AG04450 (cell line): Measurements from ENCODE around the gene FIZ1. TPM values are rescaled to one million over a fixed set of nuclear protein-coding genes. Genes with fewer than 3 reads are reported as not detected.

Source experiments
- CTCF ChIA-PET: fragments of 300-600, 350-600 bp; formaldehyde crosslinking; extraction: SDS; loops from one replicate; lab custom pipeline; 2022; ENCODE audit warnings: antibody characterized with exemption, inconsistent platforms; lab: Charles Lee
- POLR2A ChIA-PET: fragments of 350-600 bp; formaldehyde crosslinking; extraction: SDS; loops from one replicate; lab custom pipeline; 2021; ENCODE audit warnings: antibody characterized with exemption, inconsistent platforms; lab: Yijun Ruan, JAX
- DNase-seq: peaks from one replicate; pipeline ENCODE4 v3.0.0-alpha.2; 2011; ENCODE audit warnings: low read depth, low spot score
- H3K27ac ChIP-seq: one replicate; pipeline ENCODE4 v1.5.1; 2012; ENCODE audit warnings: low read depth, low read length, control low read depth
- H3K27me3 ChIP-seq: one replicate; pipeline ENCODE4 v1.6.0; 2012; ENCODE audit warnings: low read length; ENCODE audit not compliant: control insufficient read depth, insufficient read depth
- H3K4me3 ChIP-seq: 2 replicates; pipeline ENCODE4 v1.5.1; 2011; ENCODE audit warnings: mild to moderate bottlenecking, low read depth, low read length, control low read depth
- H3K9me3 ChIP-seq: 2 replicates; pipeline ENCODE4 v1.5.1; 2012; ENCODE audit warnings: low read length; ENCODE audit not compliant: control insufficient read depth, insufficient read depth
- polyA plus RNA-seq: library from polyadenylated mRNA; depleted of rRNA; stranded (reverse); fragments of >200 nt; gene quantifications from 2 replicates; pipeline ENCODE4 v1.2.3, GENCODE V29; 2011
- TF ChIP-seq, protein P1 (sequence below): IDR thresholded peaks from 2 replicates; pipeline ENCODE4 v1.5.1; 2011; ENCODE audit warnings: low read depth, low read length, control low read depth, inconsistent platforms

FIZ1 gene
- polyA plus RNA-seq, 1 experiment = 3.7 TPM

GRCh38 chr19:55606471-55606787 lies 7.1 kb upstream of the FIZ1 start:
- DNase-seq = no peak
- Histone ChIP-seq H3K27me3 (no peaks in the 10 kb centered on the region), H3K9me3 (peaks cover 18% of the 10 kb centered on the region), H3K27ac (no peak overlapping the region), H3K4me3 (peak overlapping the region; percentile 73)
- ChIA-PET POLR2A (interaction anchor here (1.0 to 1.2 kb wide), 3 partner anchors 18 to 145 kb away, joined by 3 to 4 read pairs (median 4); partner anchors contain the start of genes ISOC2 and ZNF784), CTCF (interaction anchor here (0.5 to 3.8 kb wide), 25 partner anchors 9 to 466 kb away, joined by 3 to 29 read pairs (median 5); partner anchors contain the start of gene ZNF784)
- TF ChIP-seq, protein P1, sequence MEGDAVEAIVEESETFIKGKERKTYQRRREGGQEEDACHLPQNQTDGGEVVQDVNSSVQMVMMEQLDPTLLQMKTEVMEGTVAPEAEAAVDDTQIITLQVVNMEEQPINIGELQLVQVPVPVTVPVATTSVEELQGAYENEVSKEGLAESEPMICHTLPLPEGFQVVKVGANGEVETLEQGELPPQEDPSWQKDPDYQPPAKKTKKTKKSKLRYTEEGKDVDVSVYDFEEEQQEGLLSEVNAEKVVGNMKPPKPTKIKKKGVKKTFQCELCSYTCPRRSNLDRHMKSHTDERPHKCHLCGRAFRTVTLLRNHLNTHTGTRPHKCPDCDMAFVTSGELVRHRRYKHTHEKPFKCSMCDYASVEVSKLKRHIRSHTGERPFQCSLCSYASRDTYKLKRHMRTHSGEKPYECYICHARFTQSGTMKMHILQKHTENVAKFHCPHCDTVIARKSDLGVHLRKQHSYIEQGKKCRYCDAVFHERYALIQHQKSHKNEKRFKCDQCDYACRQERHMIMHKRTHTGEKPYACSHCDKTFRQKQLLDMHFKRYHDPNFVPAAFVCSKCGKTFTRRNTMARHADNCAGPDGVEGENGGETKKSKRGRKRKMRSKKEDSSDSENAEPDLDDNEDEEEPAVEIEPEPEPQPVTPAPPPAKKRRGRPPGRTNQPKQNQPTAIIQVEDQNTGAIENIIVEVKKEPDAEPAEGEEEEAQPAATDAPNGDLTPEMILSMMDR = no peak

DNA sequence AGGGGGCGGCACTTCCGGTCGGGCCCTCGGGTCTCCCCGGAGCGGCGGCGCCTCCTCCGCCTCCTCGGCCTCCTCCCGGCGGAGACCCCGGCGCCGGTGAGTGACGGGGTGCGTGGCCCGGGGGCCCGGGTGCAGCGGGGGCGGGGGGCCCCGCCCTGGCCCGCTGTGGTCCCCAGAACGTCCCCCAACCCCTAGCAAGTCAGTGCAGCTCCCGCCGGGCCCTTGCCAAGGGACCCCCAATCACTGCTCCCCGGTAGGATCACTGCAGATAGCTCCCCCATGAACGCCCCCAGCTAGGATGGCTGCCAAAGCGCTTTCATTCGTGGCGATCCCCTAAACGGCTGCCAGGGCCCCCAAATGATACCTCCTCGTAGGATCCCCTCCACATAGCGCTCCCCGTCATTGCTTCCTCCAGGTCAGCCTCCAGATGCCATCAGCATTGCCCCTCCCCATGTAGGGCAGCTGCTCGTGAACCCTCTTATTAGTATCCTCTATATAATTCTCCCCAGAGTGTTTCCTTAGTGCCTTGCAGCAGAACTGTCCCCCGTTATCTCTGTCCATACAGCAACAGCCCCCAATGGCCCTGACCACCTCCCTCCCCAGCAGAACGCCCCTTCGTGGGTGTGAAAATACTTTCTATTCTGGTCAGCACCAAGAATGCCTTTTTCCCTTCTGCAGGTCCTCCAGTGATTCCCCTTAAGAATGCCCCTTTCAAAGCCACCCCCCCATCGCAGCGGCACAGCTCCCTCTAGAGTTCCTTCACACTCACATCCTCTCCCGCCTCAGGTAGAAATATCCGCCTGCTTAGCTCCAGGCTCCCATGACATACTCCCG lies 6.5 kb upstream of the FIZ1 start, which contains the start of gene ZNF865:
Gene ZNF865 (plus strand): TSS at position 11 of the 834 bp plus-strand sequence. CDS start 7,972 bp downstream, outside the sequence.
- DNase-seq = peak; percentile 67
- Histone ChIP-seq H3K4me3 (peak within 1 kb of the TSS; percentile 73), H3K27ac (peak within 1 kb of the TSS; percentile 89), H3K9me3 (peaks cover 18% of the 10 kb centered on the region), H3K27me3 (no peaks in the 10 kb centered on the region)
- TF ChIP-seq, protein P1 = peak; percentile 92
- CTCF ChIA-PET = interaction anchor here (0.5 to 3.8 kb wide), 25 partner anchors 10 to 465 kb away, joined by 3 to 29 read pairs (median 5); partner anchors contain the start of gene ZNF784
- POLR2A ChIA-PET = interaction anchor here (0.9 to 1.2 kb wide), 4 partner anchors 19 to 144 kb away, joined by 3 to 4 read pairs (median 4); partner anchors contain the start of genes ISOC2 and ZNF784

DNA sequence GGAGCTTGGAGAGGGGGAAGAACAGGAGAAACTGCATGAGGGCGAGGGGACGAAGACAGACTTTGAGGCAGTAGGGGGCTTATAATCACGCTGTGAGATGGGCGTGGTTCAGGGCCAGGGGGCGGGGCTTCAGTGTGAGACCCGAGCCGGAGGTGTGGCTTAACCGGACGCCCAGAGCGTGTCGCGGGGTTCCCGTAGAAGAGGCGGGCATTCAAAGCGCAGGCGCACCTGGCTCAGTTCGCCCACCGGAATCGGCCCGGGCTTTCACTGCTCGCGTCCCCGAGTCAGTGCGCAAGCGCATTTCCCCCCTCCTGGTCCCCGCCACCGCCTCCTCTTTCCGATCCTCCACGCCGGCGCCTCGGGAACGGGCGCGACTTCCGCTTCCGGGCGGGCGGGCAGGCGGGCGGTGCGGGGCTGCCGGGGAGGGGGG lies 5.9 kb upstream of the FIZ1 start:
- Histone ChIP-seq H3K9me3 (peaks cover 18% of the 10 kb centered on the region), H3K4me3 (peak overlapping the region; percentile 73), H3K27me3 (no peaks in the 10 kb centered on the region), H3K27ac (peak overlapping the region; percentile 88)
- TF ChIP-seq, protein P1 = no peak
- peak; percentile 94 for DNase-seq
- ChIA-PET POLR2A (interaction anchor here (0.6 to 1.2 kb wide), 7 partner anchors 21 to 120 kb away, joined by 3 to 5 read pairs (median 4); partner anchors contain the start of gene NAT14), CTCF (interaction anchor here (0.7 to 3.8 kb wide), 12 partner anchors 15 to 187 kb away, joined by 3 to 29 read pairs (median 8); no protein-coding TSS in a partner anchor)

DNA sequence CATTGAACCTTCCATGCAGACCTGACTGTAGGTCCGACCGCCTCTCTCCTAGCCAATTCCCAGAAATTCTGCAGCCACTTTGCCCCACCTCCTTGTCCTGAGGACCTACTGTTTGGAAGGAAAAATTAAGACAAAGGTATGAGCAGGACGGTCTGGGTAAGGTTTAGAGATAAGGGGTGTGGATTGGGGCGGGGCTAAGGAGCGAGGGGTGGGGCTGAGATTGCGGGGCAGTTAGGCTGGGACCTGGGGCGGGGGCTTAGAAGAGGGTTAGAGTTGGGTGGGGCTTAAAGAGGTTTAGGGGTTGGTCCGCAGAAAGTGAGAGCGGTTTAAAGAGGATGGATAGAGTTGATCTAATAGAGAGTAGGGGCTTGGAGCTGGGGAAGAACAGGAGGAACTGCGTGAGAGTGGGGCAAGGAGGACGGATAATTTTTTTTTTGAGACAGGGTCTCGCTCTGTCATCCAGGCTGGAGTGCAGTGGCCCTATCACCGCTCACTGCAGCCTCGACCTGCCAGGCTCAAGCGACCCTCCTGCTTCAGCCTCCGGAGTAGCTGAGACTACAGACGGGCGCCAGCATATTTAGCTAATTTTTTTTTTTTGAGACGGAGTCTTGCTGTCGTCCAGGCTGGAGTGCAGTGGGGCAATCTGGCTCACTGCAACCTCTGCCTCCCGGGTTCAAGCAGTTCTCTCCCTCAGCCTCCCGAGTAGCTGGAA lies 4.4 kb upstream of the FIZ1 start:
- POLR2A ChIA-PET = interaction anchor here (0.6 to 1.2 kb wide), 2 partner anchors 27 to 31 kb away, joined by 5 to 10 read pairs; no protein-coding TSS in a partner anchor
- no peak for DNase-seq
- Histone ChIP-seq H3K27me3 (no peaks in the 10 kb centered on the region), H3K27ac (peak overlapping the region; percentile 88), H3K4me3 (no peak overlapping the region), H3K9me3 (peaks cover 13% of the 10 kb centered on the region; the same call in 1 of the 2 replicates)
- TF ChIP-seq, protein P1 = no peak
- CTCF ChIA-PET = interaction anchor here (3.8 kb wide), 1 partner anchor 136 kb away, joined by 17 read pairs; no protein-coding TSS in a partner anchor
